ENCODE data around the gene MACO1.

Gene MACO1

DNA sequence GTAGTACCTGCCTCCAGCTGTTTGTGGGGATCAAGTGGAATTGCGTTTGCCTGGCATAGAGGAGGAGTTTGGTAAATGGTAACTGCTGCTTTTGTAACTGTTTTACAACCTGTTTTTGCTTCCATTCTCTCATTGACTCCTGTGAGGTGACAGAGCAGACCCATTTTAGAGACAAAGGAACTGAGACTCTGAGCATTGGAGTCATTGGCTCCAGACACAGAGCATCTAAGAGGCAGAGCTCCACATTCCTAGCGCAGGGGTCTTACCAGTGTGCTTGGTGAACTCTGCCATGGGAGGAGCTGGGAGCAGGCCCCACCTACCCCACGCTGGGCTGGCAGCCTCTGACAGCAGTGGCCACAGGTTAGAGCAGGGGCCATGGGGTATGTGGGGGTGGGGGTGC is 115.1 kb downstream of the MACO1 start:
- no peak for DNase-seq

DNA sequence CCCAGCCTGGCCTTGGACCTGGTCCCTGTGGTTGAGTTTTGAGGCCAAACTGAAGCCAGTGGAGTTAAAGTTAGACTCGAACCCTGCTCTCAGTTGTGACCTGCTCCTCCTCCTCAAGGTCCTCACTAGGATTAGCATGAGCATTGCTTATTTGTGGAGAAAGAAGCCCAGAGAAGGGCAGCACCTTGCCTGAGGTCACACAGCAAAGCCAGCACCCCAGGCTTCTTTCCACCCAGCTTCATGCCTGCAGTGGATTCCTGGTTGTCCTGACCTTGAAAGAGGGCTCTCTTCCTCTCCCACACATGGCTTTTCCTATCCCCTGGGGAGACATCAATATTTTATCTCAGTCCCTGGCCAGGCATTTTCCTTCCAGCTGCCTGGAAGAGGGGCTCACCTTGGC is 115.5 kb downstream of the MACO1 start:
- DNase-seq: no peak

DNA sequence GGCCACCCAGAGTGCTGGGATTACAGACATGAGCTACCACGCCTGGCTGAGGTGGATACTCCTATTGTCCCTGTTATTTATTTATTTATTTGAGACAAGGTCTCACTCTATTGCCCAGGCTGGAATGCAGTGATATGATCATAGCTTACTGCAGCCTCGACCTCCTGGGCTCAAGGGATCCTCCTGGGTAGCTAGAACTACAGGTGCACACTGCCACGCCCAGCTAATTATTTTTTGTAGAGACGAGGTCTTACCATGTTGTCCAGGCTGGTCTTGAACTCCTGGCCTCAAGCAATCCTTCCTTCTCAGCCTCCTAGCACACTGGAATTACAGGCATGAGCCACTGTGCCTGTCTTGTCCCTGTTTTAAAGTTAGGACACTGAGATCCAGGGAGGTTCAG is 117.9 kb downstream of the MACO1 start:
- DNase-seq: no peak

DNA sequence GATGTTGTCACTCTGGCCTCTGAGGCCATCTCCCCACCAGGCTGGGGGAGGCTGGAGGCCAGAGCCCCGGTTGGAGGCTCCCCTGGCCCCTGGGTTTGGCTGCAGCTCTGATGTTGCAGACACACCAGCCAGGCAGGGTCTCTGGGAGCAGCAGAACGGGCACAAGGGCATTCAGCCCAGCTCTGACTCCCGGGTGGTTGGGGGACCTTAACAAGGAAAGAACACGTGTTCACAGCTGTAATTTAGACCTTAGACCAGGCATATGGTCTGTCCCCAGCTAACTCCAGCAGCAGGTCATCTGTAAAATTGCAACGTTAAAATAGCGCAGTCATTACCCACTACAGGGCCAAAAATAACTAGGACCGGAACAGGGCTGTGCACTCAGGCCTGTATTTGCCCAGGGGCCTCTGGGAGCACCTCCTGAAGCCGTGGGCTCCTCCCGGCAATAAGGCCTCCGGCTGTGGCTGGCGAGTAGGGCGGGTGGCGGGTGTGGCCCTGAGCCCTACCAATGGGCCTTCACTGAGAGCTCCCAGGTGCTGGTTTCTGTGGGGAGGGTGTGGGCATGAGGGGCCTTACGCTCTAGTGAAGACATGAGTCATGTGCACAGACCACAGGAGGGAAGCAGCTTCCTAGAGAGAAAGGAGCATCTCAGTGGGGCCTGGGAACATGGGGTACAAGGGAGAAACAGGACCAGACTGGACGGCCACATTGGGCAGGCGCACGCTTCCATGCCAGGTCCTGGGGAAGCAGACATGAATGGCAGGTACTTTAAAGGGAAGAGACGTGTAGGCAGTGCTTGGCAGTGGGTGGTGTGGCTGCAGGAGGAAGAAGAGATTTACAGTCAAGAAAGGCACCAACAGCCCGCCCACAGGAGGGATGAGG is 118.8 kb downstream of the MACO1 start:
- peak; percentile 55 for DNase-seq
